ENCODE results near the gene ERCC2. TPM values are rescaled to one million over a fixed set of nuclear protein-coding genes. Genes with fewer than 3 reads are reported as not detected.

The ERCC2 gene
- total RNA-seq, 1 experiment from 2014 or later, result 45.8 TPM

DNA sequence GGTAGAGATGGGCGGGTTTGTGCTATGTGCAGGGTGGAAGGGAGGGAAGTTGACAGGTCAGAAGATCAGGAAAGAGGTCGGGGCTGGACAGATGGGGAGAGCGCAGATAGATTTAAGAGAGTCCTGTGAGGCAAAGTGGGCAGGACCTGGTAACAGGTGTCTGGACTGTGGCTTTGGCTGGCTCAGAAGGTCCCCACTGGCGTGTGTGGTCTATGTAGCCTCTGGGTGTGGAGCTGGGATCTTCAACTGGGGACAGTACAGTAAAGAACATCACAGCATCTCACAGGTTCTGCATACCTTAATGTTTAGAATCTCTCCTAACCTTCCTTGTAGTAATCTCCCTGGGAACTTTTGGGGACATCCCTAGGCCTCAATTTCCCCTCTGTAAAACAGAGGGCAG is 65.4 kb downstream of the ERCC2 start:
- H3K4me1 ChIP-seq (replicated peaks), result no peaks in the 10 kb centered on the region

DNA sequence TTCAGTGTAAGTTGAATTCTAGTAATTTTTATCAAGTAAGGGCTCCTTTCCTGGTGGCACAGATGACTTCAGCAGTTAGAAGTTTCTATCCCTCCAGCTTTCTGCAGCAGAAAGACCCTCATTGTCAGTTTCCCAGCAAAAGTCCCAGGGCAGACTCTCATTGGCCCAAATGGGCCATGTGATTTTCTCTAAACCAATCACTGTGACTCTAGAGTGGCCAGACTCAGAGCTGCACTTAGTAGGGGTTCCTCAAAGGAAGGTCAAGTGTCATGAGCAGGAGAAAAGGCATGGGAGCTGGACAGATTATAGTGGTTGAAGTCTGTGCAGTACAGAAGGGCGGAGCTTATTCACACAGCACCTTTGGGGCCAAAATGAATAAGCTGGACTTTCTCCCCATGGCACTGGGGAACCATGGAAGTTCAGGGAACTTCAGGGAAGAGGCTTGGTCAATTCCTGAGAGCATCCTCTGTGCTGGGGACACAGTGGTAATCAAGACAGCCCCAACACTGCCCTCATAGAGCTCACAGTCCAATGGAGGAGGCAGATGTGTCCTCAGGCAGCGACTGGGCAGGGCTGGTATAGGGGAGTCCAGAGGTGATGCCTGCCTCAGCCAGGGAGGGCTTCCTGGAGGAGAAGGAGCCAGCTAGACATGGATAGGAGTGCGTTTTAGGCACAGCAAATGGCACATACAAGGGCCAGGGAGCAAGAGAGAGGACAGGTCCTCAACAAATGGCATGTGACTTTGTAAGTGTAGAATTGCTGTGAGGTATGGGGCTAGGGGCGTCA is 66.0 kb downstream of the ERCC2 start:
- H3K36me3 ChIP-seq, result peaks cover 12% of the 10 kb centered on the region; the same call in 1 of the 2 replicates
- no peaks in the 10 kb centered on the region for H3K4me1 ChIP-seq (replicated peaks)
- no peak for DNase-seq (ENCODE audit: low read depth in 1 of 2, low spot score in 2 of 2)
- no peak overlapping the region for H3K27ac ChIP-seq
- H3K4me3 ChIP-seq, result no peak overlapping the region
- H3K9me3 ChIP-seq (replicated peaks), result no peaks in the 10 kb centered on the region
- H3K27me3 ChIP-seq (replicated peaks), result no peaks in the 10 kb centered on the region

More for the DNA sequence above, 65.4 kb downstream of the ERCC2 start:
- no peak for DNase-seq (ENCODE audit: low read depth in 1 of 2, low spot score in 2 of 2)
- Histone ChIP-seq H3K4me3 (no peak overlapping the region), H3K9me3 (replicated peaks) (no peaks in the 10 kb centered on the region), H3K36me3 (peaks cover 6% of the 10 kb centered on the region; the same call in 1 of the 2 replicates), H3K27ac (no peak overlapping the region), H3K27me3 (replicated peaks) (no peaks in the 10 kb centered on the region)

DNA sequence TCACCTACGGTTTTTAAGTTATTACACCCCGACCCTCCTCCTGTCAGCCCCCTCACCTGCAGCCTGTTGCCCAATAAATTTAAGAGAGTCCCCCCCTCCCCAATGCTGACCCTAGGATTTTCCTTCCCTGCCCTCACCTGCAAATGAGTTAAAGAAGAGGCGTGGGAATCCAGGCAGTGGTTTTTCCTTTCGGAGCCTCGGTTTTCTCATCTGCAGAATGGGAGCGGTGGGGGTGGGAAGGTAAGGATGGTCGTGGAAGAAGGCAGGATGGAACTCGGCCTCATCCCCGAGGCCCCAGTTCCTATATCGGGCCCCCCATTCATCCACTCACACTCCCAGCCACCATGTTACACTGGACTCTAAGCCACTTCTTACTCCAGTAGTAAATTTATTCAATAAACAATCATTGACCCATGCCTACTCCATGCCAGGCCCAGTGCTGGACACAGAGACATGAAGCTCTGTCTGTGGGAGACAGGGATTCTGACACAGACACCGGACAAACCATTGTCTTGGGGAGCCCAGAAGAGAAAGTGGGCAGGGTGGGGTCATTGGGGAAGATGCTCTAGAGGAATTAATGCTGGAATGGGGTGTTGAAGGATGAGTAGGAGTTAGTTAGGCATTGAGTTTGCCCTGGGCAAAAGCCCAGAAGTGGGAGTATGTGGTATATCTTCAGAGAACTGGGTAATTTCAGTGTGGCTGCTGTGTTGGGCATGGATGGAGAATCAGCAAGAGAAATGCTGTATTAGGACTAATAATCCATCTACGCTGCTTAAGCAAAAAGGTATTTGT is 66.9 kb downstream of the ERCC2 start:
- no peak overlapping the region for H3K27ac ChIP-seq
- no peaks in the 10 kb centered on the region for H3K27me3 ChIP-seq (replicated peaks)
- no peak overlapping the region for H3K4me3 ChIP-seq
- H3K36me3 ChIP-seq, result peaks cover 12% of the 10 kb centered on the region; the same call in 1 of the 2 replicates
- no peaks in the 10 kb centered on the region for H3K9me3 ChIP-seq (replicated peaks)
- H3K4me1 ChIP-seq (replicated peaks), result no peaks in the 10 kb centered on the region
- DNase-seq (ENCODE audit: low read depth in 1 of 2, low spot score in 2 of 2), result no peak

DNA sequence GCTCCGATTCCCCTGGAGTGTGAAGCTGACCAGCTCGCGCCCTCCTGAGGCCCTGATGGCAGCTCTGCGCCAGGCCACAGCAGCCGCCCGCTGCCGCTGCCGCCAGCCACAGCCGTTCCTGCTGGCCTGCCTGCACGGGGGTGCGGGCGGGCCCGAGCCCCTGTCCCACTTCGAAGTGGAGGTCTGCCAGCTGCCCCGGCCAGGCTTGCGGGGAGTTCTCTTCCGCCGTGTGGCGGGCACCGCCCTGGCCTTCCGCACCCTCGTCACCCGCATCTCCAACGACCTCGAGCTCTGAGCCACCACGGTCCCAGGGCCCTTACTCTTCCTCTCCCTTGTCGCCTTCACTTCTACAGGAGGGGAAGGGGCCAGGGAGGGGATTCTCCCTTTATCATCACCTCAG is 68.0 kb downstream of the ERCC2 start:
- Histone ChIP-seq H3K27ac (no peak overlapping the region), H3K4me3 (no peak overlapping the region), H3K9me3 (replicated peaks) (no peaks in the 10 kb centered on the region), H3K27me3 (replicated peaks) (no peaks in the 10 kb centered on the region), H3K4me1 (replicated peaks) (no peaks in the 10 kb centered on the region), H3K36me3 (peaks cover 12% of the 10 kb centered on the region; the same call in 1 of the 2 replicates)
- DNase-seq (ENCODE audit: low read depth in 1 of 2, low spot score in 2 of 2), result no peak

Other genes with a start within 250 kb of the ERCC2 start
- gene NKPD1, start 209.6 kb downstream of the ERCC2 start, total RNA-seq (2014; rRNA removed; shearing (Covaris generic)), result not detected in 2 replicates
- gene TRAPPC6A, start 192.3 kb downstream of the ERCC2 start, total RNA-seq (2014; rRNA removed; shearing (Covaris generic)), result 13.3 and 19.9 TPM in 2 replicates
- 2.9 and 10.6 TPM in 2 replicates for gene BLOC1S3, start 191.8 kb downstream of the ERCC2 start, total RNA-seq (2014; rRNA removed; shearing (Covaris generic))
- gene EXOC3L2, start 125.2 kb downstream of the ERCC2 start, total RNA-seq (2014; rRNA removed; shearing (Covaris generic)), result 0.05 TPM in 1 of 2 replicates, not detected in the other
- 11.3 and 15.6 TPM in 2 replicates for gene MARK4, start 119.3 kb downstream of the ERCC2 start, total RNA-seq (2014; rRNA removed; shearing (Covaris generic))
- not detected in 2 replicates for gene CKM, start 47.7 kb downstream of the ERCC2 start, total RNA-seq (2014; rRNA removed; shearing (Covaris generic))
- 0.37 TPM in 1 of 2 replicates, not detected in the other for gene KLC3, start 29.8 kb downstream of the ERCC2 start, total RNA-seq (2014; rRNA removed; shearing (Covaris generic))
- gene PPP1R13L, start 34.5 kb upstream of the ERCC2 start, total RNA-seq (2014; rRNA removed; shearing (Covaris generic)), result 5.1 and 5.6 TPM in 2 replicates
- 10.5 and 25.5 TPM in 2 replicates for gene POLR1G, start 36.1 kb upstream of the ERCC2 start, total RNA-seq (2014; rRNA removed; shearing (Covaris generic))
- 102 and 247 TPM in 2 replicates for gene ERCC1, start 53.3 kb upstream of the ERCC2 start, total RNA-seq (2014; rRNA removed; shearing (Covaris generic))
- 1.1 TPM in 1 of 2 replicates, not detected in the other for gene FOSB, start 97.4 kb upstream of the ERCC2 start, total RNA-seq (2014; rRNA removed; shearing (Covaris generic))
- 5.1 and 7.5 TPM in 2 replicates for gene RTN2, start 126.5 kb upstream of the ERCC2 start, total RNA-seq (2014; rRNA removed; shearing (Covaris generic))
- gene PPM1N, start 127.9 kb upstream of the ERCC2 start, total RNA-seq (2014; rRNA removed; shearing (Covaris generic)), result 0.29 TPM in 1 of 2 replicates, not detected in the other
- 115 TPM in 2 replicates for gene VASP, start 136.9 kb upstream of the ERCC2 start, total RNA-seq (2014; rRNA removed; shearing (Covaris generic))
- 10.7 and 18.2 TPM in 2 replicates for gene OPA3, start 214.2 kb upstream of the ERCC2 start, total RNA-seq (2014; rRNA removed; shearing (Covaris generic))
- gene GPR4, start 231.6 kb upstream of the ERCC2 start, total RNA-seq (2014; rRNA removed; shearing (Covaris generic)), result not detected in 2 replicates